Breast epithelium (tissue), 3 donors: ENCODE results near the gene ANKIB1.

Source experiments
- POLR2A ChIP-seq: fragments of 450-650 bp; IDR thresholded peaks from one replicate; pipeline ENCODE4 v1.6.1; 2016; ENCODE audit warnings: antibody characterized with exemption, mild to moderate bottlenecking, moderate library complexity
- POLR2AphosphoS5 ChIP-seq, 3 donors: sonication (generic); formaldehyde crosslinking; IDR thresholded peaks; one replicate each; pipeline ENCODE4 v1.6.1; 2017; ENCODE audit warnings: antibody characterized with exemption in 3 of 3
- TF ChIP-seq, protein P1 (sequence below), 3 donors: fragments of 450-650 bp; IDR thresholded peaks; one replicate each; pipeline ENCODE4 v1.5.1; 2016 to 2017; ENCODE audit warnings: antibody characterized with exemption in 3 of 3, mild to moderate bottlenecking in 3 of 3, moderate library complexity in 3 of 3

DNA sequence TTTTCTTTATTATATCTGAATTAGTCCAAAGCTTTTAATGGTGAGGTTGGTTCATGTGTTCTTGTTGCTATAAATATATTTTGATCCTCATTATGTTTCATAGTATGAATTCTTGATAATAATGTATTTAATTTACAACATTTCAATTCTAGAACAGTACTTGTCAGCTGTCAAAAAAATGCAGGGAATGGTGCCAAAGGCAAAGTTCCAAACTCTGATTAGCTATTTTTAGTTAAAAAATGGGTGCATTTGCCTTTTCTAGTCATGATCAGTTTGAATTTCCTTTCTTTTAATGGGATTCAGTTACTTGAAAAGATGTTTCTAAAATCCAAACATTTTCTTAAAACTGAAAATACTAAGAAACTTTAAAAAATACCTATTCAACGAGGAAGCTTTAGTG lies 49.6 kb downstream of the ANKIB1 start:
- TF ChIP-seq, protein P1, sequence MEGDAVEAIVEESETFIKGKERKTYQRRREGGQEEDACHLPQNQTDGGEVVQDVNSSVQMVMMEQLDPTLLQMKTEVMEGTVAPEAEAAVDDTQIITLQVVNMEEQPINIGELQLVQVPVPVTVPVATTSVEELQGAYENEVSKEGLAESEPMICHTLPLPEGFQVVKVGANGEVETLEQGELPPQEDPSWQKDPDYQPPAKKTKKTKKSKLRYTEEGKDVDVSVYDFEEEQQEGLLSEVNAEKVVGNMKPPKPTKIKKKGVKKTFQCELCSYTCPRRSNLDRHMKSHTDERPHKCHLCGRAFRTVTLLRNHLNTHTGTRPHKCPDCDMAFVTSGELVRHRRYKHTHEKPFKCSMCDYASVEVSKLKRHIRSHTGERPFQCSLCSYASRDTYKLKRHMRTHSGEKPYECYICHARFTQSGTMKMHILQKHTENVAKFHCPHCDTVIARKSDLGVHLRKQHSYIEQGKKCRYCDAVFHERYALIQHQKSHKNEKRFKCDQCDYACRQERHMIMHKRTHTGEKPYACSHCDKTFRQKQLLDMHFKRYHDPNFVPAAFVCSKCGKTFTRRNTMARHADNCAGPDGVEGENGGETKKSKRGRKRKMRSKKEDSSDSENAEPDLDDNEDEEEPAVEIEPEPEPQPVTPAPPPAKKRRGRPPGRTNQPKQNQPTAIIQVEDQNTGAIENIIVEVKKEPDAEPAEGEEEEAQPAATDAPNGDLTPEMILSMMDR (IDR thresholded peaks at IDR 0.05): no peak
- no peak for TF ChIP-seq POLR2A
- no peak for TF ChIP-seq POLR2AphosphoS5 (IDR thresholded peaks at IDR 0.05)
